Transverse colon (tissue), 4 donors: ENCODE results near the gene TM2D3.

Experiments
- POLR2A ChIP-seq: fragments of 450-650 bp; IDR thresholded peaks from one replicate; pipeline ENCODE4 v1.6.1; 2016; ENCODE audit warnings: antibody characterized with exemption, mild to moderate bottlenecking, moderate library complexity
- POLR2AphosphoS5 ChIP-seq, 3 donors: sonication (generic); formaldehyde crosslinking; IDR thresholded peaks; one replicate each; pipeline ENCODE4 v1.6.1; 2016; ENCODE audit warnings: antibody characterized with exemption in 3 of 3
- TF ChIP-seq, protein P1 (sequence below), 5 experiments: fragments of 200-600 bp in 3 of 5; fragments of 450-650 bp in 2 of 5; sonication (generic) in 3 of 5; IDR thresholded peaks; 1 replicate in 2 of 5; 2 replicates in 3 of 5; pipeline ENCODE4 v1.5.1; 2016 to 2017; ENCODE audit warnings: antibody characterized with exemption in 5 of 5, inconsistent platforms in 3 of 5, mild to moderate bottlenecking in 2 of 5, moderate library complexity in 1 of 5

DNA sequence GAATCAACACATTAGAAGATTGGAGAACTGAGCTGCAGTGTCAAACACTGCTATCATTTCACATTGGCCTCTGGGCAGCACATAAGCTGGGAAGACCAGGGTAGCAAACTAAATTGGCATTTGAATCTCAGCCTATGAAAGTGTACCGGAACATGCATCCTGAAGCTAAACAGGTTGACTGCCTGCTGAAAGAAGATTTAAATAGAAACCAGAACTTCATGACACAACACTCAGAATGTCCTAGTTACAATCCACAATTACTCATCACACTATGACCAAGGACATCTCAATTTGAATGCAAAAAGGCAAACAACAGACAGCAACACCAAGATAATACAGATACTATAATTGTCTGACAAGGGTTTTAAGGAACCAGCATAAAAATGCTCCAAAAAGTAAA is 26.2 kb downstream of the TM2D3 start:
- no peak for TF ChIP-seq POLR2A
- TF ChIP-seq, protein P1, sequence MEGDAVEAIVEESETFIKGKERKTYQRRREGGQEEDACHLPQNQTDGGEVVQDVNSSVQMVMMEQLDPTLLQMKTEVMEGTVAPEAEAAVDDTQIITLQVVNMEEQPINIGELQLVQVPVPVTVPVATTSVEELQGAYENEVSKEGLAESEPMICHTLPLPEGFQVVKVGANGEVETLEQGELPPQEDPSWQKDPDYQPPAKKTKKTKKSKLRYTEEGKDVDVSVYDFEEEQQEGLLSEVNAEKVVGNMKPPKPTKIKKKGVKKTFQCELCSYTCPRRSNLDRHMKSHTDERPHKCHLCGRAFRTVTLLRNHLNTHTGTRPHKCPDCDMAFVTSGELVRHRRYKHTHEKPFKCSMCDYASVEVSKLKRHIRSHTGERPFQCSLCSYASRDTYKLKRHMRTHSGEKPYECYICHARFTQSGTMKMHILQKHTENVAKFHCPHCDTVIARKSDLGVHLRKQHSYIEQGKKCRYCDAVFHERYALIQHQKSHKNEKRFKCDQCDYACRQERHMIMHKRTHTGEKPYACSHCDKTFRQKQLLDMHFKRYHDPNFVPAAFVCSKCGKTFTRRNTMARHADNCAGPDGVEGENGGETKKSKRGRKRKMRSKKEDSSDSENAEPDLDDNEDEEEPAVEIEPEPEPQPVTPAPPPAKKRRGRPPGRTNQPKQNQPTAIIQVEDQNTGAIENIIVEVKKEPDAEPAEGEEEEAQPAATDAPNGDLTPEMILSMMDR (IDR thresholded peaks at IDR 0.05) = no peak
- TF ChIP-seq POLR2AphosphoS5 (IDR thresholded peaks at IDR 0.05) = no peak
